Measurements from ENCODE around the gene AAGAB.
"Not testable (repeated sequence)": the region's sequence is repeated elsewhere in the genome, so short reads cannot be mapped to it uniquely, and the experiment has no call there.

AAGAB gene

DNA sequence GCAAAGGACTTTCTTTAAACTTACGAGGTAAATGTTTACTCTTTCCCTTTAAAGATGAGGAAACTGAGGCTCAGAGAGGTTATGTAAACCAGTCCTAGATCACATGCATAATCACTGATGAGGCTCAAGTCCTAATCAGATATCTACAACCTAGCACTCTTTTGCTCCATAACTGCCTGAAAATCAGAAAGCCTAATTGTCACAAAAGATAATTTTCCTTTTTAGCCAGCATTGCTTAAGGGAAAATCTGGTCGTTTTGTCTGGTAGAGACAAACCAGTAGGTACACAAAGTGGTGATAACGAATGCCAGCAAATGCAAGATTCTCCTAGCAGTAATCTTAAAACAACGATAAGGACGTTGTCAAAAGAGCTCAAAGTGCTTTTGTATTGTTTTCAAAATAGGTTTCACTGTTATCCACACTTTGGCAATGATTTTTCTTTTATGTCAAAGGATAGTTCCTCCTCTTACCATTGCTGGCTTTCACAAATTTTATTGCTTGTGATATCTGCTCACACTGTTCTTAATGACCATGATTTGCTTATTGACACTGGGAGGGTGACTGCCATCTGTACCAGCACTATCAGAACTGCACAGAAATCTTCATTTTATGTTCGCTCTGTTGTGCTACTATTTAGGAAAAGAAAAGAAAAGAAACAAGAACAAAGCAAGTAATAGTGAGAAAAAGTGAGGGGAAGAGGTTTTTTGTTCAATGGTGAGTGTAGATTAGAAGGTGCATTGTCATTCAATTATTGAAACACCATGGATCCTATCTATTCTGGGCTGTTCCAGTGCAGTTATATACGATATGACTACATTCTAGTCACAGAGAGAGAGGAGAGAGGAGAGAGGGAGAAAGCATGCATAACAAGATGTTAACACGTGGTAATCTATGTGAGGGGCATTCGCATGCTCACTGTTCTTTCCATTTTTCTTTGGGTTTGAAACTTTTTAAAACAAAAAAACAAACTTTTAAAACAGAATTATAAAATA is 13.8 kb upstream of the AAGAB start:
- Mint-ChIP-seq H3K9me3 (no peaks in the 10 kb centered on the region), H3K36me3 (ENCODE audit: low read depth) (no peaks in the 10 kb centered on the region), H3K4me3 (no peak overlapping the region), H3K4me1 (ENCODE audit: low read depth) (peaks cover 4% of the 10 kb centered on the region), H3K27me3 (ENCODE audit: low read depth) (peaks cover 35% of the 10 kb centered on the region), H3K27ac (no peak overlapping the region)
- no peak for DNase-seq (ENCODE audit: low spot score)

GRCh38 chr15:67267440-67267839 is 13.0 kb upstream of the AAGAB start:
- Mint-ChIP-seq H3K27ac (no peak overlapping the region), H3K4me3 (no peak overlapping the region), H3K27me3 (ENCODE audit: low read depth) (peaks cover 32% of the 10 kb centered on the region), H3K9me3 (no peaks in the 10 kb centered on the region), H3K36me3 (ENCODE audit: low read depth) (no peaks in the 10 kb centered on the region), H3K4me1 (ENCODE audit: low read depth) (peaks cover 4% of the 10 kb centered on the region)
- DNase-seq (ENCODE audit: low spot score): no peak

- H3K36me3 Mint-ChIP-seq (ENCODE audit: low read depth): no peaks in the 10 kb centered on the region
- DNase-seq (ENCODE audit: low spot score): no peak
- no peak overlapping the region for H3K27ac Mint-ChIP-seq
- peaks cover 31% of the 10 kb centered on the region for H3K27me3 Mint-ChIP-seq (ENCODE audit: low read depth)
- H3K9me3 Mint-ChIP-seq: no peaks in the 10 kb centered on the region
- H3K4me3 Mint-ChIP-seq: no peak overlapping the region
- H3K4me1 Mint-ChIP-seq (ENCODE audit: low read depth): peaks cover 4% of the 10 kb centered on the region
These were observed 12.4 kb upstream of the AAGAB start for GRCh38 chr15:67266870-67267269.

- Mint-ChIP-seq H3K4me3 (no peak overlapping the region), H3K27me3 (ENCODE audit: low read depth) (peaks cover 23% of the 10 kb centered on the region), H3K4me1 (ENCODE audit: low read depth) (peaks cover 7% of the 10 kb centered on the region), H3K36me3 (ENCODE audit: low read depth) (no peaks in the 10 kb centered on the region), H3K27ac (no peak overlapping the region), H3K9me3 (no peaks in the 10 kb centered on the region)
- no peak for DNase-seq (ENCODE audit: low spot score)
These were observed 5.3 kb upstream of the AAGAB start for GRCh38 chr15:67259806-67260205.

DNA sequence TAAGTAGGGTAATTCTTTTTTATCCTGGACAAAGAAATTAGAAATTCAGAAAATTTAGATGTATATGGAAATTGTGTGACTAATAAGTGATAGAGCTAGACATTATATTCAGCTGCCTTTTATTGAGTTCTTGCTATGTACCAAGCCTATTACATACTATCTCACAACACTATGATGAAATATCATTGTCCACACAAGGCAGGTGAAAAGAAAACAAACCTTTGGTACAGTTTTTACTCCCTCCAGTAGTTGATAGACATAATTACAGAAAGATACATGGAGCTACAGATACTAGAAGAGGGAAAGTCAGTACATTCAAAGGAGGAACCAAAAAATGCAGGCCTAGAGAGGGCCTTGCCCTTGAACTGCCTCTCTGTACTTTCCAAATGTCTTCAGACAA is 4.9 kb upstream of the AAGAB start:
- no peak for DNase-seq (ENCODE audit: low spot score)
- H3K36me3 Mint-ChIP-seq (ENCODE audit: low read depth): peaks cover 1% of the 10 kb centered on the region

DNA sequence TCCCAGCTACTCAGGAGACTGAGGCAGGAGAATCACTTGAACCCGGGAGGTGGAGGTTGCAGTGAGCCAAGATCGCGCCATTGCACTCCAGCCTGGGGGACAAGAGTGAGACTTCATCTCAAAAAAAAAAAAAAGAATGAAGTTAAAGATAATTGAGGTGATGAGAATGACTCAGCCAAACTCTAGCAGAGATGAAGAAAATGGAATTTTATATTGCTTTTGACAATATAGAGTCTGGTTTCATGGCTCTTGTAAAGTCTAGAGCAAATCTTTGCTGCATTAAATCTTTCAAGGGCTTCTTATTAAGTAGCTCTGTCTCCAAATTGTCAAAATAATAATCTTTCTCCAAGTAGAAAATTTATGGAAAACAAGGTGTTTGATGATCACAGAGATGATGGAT is 4.0 kb upstream of the AAGAB start:
- peaks cover 26% of the 10 kb centered on the region for H3K27me3 Mint-ChIP-seq (ENCODE audit: low read depth)
- DNase-seq (ENCODE audit: low spot score); H3K27ac Mint-ChIP-seq; H3K36me3 Mint-ChIP-seq (ENCODE audit: low read depth); H3K4me3 Mint-ChIP-seq; H3K9me3 Mint-ChIP-seq: not testable (repeated sequence)
- H3K4me1 Mint-ChIP-seq (ENCODE audit: low read depth): peaks cover 14% of the 10 kb centered on the region

More for the DNA sequence above, 4.9 kb upstream of the AAGAB start:
- no peaks in the 10 kb centered on the region for H3K9me3 Mint-ChIP-seq
- H3K27ac Mint-ChIP-seq: no peak overlapping the region
- H3K4me3 Mint-ChIP-seq: no peak overlapping the region
- H3K4me1 Mint-ChIP-seq (ENCODE audit: low read depth): peaks cover 8% of the 10 kb centered on the region
- peaks cover 26% of the 10 kb centered on the region for H3K27me3 Mint-ChIP-seq (ENCODE audit: low read depth)

GRCh38 chr15:67256051-67256450 is 1.6 kb upstream of the AAGAB start:
- Mint-ChIP-seq H3K27me3 (ENCODE audit: low read depth) (peaks cover 23% of the 10 kb centered on the region), H3K9me3 (no peaks in the 10 kb centered on the region), H3K36me3 (ENCODE audit: low read depth) (peaks cover 5% of the 10 kb centered on the region), H3K4me3 (peak overlapping the region; percentile 61), H3K27ac (peak overlapping the region; percentile 27), H3K4me1 (ENCODE audit: low read depth) (peaks cover 29% of the 10 kb centered on the region)
- no peak for DNase-seq (ENCODE audit: low spot score)

DNA sequence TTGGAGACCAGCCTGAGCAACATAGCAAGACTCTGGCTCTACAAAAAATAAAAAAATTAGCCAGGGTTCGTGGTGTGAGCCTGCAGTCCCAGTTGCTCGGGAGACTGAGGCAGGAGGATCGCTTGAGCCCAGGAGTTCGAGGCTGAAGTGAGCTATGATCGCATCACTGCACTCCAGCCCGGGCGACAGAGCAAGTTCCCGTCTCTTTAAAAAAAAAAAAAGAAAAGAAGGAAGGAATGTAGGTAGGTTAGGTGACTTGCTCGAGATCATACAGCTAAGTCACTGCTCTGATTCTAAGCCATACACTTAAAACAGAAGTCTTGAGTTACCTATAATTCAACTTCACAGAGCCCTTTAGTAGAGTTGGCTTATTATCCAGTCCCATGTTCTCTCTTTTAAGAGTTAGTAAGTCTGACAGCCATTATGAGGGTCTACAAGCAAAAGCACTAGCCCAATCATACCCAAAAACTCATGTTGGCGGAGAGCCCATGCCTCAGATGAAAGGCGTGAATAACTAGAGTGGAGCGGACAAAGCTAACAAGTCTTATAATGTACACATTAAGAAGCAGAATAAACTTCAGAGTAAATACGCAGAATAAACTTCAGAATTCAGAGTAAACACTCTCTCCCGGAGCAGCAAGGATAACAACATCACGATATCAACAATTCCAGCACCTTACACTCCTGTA is 768 bp downstream of the AAGAB start:
- H3K4me3 Mint-ChIP-seq: peak overlapping the region; percentile 100
- no peak for DNase-seq (ENCODE audit: low spot score)
- peaks cover 31% of the 10 kb centered on the region for H3K4me1 Mint-ChIP-seq (ENCODE audit: low read depth)
- no peaks in the 10 kb centered on the region for H3K9me3 Mint-ChIP-seq
- H3K27ac Mint-ChIP-seq: peak overlapping the region; percentile 98
- H3K36me3 Mint-ChIP-seq (ENCODE audit: low read depth): peaks cover 11% of the 10 kb centered on the region
- H3K27me3 Mint-ChIP-seq (ENCODE audit: low read depth): peaks cover 23% of the 10 kb centered on the region

DNA sequence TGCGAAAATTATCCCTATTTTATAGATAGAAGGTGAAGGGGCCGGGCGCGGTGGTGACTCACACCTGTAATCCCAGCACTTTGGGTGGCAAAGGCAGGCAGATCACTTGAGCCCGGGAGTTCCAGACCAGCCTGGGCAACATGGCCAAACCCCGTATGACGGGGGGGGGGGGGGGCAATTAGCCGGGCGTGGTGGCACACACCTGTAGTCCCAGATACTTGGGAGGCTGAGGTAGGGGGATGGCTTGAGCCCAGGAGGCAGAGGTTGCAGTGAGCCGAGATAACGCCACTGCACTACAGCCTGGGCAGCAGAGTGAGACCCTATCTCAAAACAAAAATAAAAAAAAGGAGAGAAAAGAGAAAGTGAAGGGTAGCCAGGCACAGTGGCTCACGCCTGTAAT is 1.4 kb downstream of the AAGAB start:
- H3K4me3 Mint-ChIP-seq: peak overlapping the region; percentile 100
- peak overlapping the region; percentile 98 for H3K27ac Mint-ChIP-seq
- H3K4me1 Mint-ChIP-seq (ENCODE audit: low read depth): peaks cover 32% of the 10 kb centered on the region
- H3K27me3 Mint-ChIP-seq (ENCODE audit: low read depth): peaks cover 23% of the 10 kb centered on the region
- no peak for DNase-seq (ENCODE audit: low spot score)
- H3K9me3 Mint-ChIP-seq: no peaks in the 10 kb centered on the region
- H3K36me3 Mint-ChIP-seq (ENCODE audit: low read depth): peaks cover 16% of the 10 kb centered on the region

DNA sequence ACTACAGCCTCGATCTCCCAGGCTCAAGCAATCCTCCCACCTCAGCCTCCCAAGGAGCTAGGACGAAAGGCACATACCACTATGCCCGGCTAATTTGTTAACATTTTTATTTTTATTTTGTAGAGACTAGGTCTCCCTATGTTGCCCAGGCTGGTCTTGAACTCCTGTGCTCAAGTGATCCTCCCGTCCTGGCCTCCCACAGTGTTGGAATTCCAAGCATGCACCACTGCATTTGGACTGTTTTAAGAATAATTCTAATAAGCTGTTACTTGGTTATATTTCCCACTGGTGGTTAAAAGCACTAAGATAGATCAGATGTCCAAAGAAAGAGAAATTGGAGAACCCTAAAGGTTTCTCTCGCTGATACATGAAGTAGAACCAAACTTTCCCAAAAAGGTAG is 3.1 kb downstream of the AAGAB start:
- Mint-ChIP-seq H3K27me3 (ENCODE audit: low read depth) (peaks cover 15% of the 10 kb centered on the region), H3K27ac (no peak overlapping the region), H3K4me1 (ENCODE audit: low read depth) (peaks cover 38% of the 10 kb centered on the region), H3K36me3 (ENCODE audit: low read depth) (peaks cover 32% of the 10 kb centered on the region), H3K4me3 (no peak overlapping the region), H3K9me3 (peaks cover 4% of the 10 kb centered on the region)
- DNase-seq (ENCODE audit: low spot score): no peak

- Mint-ChIP-seq H3K4me1 (ENCODE audit: low read depth) (peaks cover 32% of the 10 kb centered on the region), H3K9me3 (peaks cover 4% of the 10 kb centered on the region), H3K4me3 (no peak overlapping the region), H3K36me3 (ENCODE audit: low read depth) (peaks cover 46% of the 10 kb centered on the region), H3K27me3 (ENCODE audit: low read depth) (peaks cover 3% of the 10 kb centered on the region), H3K27ac (no peak overlapping the region)
- no peak for DNase-seq (ENCODE audit: low spot score)
These were observed 4.6 kb downstream of the AAGAB start for GRCh38 chr15:67249830-67250229.

- peaks cover 4% of the 10 kb centered on the region for H3K9me3 Mint-ChIP-seq
- no peak overlapping the region for H3K27ac Mint-ChIP-seq
- H3K27me3 Mint-ChIP-seq (ENCODE audit: low read depth): no peaks in the 10 kb centered on the region
- no peak for DNase-seq (ENCODE audit: low spot score)
- no peak overlapping the region for H3K4me3 Mint-ChIP-seq
- H3K36me3 Mint-ChIP-seq (ENCODE audit: low read depth): peaks cover 49% of the 10 kb centered on the region
- H3K4me1 Mint-ChIP-seq (ENCODE audit: low read depth): peaks cover 27% of the 10 kb centered on the region
These were observed 6.4 kb downstream of the AAGAB start for GRCh38 chr15:67248011-67248505.

- H3K27ac Mint-ChIP-seq; H3K4me3 Mint-ChIP-seq; H3K27me3 Mint-ChIP-seq (ENCODE audit: low read depth); H3K9me3 Mint-ChIP-seq; DNase-seq (ENCODE audit: low spot score): not testable (repeated sequence)
- Mint-ChIP-seq H3K4me1 (ENCODE audit: low read depth) (peaks cover 25% of the 10 kb centered on the region), H3K36me3 (ENCODE audit: low read depth) (peaks cover 45% of the 10 kb centered on the region)
These were observed 7.9 kb downstream of the AAGAB start for GRCh38 chr15:67246606-67247005.

- H3K36me3 Mint-ChIP-seq (ENCODE audit: low read depth): peaks cover 43% of the 10 kb centered on the region
- peaks cover 39% of the 10 kb centered on the region for H3K4me1 Mint-ChIP-seq (ENCODE audit: low read depth)
- no peaks in the 10 kb centered on the region for H3K27me3 Mint-ChIP-seq (ENCODE audit: low read depth)
These were observed 9.4 kb downstream of the AAGAB start for GRCh38 chr15:67244971-67245478.

More at GRCh38 chr15:67244971-67245478, 9.4 kb downstream of the AAGAB start:
- Mint-ChIP-seq H3K9me3 (peaks cover 4% of the 10 kb centered on the region), H3K4me3 (no peak overlapping the region), H3K27ac (no peak overlapping the region)
- no peak for DNase-seq (ENCODE audit: low spot score)
